COLO668 (cell line): ENCODE results near the gene KRT17.
"Not testable (repeated sequence)": the region's sequence is repeated elsewhere in the genome, so short reads cannot be mapped to it uniquely, and the experiment has no call there.

ENCODE experiments used
- DNase-seq: peaks from one replicate; lab custom pipeline; 2025; ENCODE audit not compliant: unreplicated experiment; lab: John Stamatoyannopoulos, UW

The KRT17 gene

DNA sequence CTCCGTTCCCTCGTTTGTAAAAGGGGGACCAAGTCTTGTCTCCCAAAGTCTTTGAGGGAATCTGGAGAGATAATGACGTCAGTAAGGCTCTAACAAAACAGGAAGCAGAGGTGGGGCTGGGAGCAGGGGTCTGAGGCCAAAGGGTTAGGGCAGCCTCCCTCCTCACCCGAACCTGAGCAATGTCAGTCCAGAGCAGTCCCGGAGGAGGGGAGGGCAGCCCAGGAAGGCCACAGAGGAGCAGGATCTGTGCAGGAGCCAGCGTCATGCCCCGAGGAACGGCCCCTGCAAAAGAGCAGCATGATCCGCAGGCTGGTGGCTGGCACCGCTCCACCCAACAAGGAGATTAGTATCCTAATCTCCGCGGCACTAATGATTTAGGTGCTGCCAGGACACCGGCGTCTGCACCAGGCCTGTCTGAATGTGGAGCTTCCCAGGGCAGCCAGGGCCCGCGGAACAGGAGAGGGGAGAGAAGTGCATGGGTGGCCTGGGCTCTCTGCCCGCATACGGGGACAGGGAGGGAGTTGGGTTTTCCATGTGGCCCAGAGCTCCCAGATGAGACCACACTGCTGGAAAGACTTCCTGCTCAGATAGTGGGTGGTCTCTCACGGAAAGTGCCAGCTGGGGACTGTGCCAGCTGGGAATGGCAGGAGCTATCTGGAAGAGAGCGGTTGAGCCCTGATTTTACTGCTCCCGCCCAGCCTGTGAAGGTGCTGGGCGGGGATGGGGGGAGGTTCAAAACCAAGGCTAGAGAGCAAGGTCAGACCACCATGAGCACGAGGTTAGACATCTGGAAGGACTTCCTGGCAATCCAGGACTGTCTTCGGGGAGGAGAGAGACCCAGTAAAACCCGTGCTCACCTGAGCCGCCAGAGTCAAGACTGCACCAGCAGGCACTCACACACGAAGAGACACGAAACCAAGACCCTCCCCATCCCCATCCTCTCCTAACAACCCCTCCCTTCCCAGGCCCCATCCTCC is 11.0 kb upstream of the KRT17 start:
- no peak for DNase-seq

DNA sequence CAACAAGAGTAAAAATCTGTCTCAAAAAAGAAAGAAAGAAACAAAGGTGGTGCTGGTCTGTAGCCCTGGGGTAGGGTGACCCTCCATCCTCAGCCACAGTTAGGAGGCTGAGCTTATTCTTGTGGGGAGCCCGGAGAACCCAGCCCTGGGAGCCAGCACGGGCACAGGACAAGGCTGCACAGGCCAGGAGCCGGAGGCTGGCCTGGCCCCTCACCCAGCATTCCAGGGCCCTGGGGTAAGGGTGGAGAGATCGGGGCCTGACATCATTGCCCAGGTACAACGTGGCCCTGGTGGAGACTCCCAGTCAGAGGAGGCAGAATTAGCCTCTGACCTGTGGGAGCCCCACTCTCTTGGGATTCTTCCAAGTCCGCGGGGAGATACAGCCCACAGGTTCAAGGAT is 10.3 kb upstream of the KRT17 start:
- DNase-seq: no peak

DNA sequence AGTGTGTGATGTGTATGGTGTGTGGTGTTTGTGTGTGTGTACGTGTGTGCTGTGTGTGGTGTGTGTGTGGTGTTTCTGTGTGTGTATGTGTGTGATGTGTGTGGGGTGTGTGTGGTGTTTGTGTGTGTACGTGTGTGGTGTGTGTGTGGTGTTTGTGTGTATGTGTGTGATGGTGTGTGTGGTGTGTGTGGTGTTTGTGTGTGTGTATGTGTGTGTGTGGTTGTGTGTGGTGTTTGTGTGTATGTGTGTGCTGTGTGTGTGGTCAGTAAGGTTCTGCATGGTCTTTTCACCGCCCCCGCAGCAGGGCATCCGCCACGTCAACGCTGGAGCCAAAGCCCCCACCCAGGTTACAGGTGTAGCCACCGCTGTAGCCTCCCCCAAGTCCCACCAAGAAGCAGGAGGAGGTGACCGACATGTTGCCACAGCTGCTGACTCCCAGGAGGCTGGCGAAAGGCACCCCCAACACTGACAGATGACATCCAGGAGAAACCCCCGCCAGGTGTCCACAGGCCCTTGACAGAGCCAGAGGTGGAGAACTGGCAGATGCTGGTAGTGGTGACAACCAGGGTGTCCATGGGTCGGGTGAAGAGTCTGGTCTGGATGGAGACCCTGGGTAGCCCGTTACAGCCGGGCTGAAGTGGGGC is 9.3 kb upstream of the KRT17 start:
- peak; percentile 22 for DNase-seq

DNA sequence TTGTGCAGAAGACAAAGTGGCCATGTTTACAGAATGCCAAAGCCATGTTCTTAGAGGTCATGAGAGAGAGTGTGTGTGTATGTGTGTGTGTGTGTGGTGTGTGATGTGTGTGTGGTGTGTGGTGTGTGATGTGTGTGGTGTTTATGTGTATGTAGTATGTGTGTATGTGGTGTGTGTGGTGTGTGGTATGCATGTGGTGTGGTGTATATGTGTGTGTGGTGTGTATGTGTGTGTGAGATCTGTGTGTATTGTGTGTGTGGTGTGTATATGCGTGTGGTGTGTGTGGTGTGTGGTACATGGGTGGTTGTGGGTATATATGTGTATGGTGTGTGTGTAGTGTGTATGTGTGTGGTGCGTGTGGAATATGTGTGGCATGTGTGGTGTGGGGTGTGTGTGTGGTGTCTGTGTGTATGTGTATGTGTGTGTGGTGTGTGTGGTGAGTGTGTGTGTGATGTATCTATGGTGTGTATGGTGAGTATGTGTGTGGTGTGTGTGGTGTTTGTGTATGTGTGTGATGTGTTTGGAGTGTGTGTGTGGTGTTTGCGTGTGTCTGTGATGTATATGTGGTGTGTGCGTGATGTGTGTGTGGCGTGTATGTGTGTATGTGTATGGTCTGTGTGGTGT is 8.2 kb upstream of the KRT17 start:
- no peak for DNase-seq

DNA sequence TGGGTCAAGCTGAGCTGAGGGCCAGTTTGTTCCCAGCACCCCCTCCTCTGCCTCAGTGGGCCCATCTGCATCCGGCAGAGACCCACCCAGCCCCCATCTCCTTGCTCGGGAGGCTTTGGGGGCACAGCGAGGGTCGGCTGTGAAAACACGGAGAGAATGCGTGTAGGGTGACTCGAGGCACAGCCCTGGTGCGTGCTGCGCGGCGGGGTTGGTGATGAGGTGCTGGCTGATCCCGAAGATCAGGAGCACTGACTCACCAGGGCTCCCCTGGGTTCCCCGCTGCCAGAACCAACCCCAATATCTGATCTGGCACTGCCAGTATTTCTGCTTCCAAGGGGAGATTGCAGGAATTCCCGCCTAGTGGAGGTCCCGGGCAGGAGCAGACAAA is 7.5 kb upstream of the KRT17 start:
- DNase-seq: no peak

DNA sequence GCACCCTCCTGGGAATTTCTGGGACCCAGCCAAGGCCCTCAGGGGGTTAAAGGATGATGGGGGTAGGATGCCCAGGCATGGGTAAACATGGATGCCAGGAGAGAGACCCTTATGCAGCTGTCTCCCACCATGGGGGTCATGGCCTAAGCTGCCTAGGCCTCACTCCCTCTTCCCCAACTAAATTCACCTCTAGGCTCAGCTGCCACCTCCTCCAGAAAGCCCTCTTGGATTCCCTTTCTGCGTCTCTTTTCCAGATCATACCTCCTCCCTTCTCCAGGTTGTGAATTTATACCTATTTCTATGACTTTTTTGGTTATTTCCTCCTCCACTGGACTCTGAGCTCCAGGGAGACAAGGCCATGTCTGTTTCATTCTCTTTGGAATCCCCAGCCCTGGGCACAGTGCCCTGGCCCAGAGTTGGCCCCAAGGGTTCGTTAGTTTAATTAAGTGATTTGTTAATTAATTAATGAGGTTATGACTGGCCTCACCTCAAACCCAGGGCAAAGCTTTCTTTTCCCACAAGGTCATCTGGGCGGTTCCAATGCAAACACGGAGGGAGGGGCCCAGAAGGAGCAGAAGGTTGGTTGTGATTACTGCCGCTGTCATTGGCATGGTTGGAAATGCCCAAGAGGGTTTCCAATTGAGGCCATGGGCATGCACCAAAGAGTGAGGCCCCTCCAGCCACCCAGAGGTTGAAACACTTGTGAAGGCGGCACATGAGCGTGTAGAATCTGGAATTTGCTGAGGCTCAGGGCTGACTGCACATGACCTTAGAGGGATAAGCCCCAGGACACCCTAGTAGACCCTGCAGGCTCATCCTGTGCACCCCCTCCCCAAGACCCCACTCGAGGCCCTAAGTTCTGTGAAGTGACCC is 6.9 kb upstream of the KRT17 start:
- no peak for DNase-seq

DNA sequence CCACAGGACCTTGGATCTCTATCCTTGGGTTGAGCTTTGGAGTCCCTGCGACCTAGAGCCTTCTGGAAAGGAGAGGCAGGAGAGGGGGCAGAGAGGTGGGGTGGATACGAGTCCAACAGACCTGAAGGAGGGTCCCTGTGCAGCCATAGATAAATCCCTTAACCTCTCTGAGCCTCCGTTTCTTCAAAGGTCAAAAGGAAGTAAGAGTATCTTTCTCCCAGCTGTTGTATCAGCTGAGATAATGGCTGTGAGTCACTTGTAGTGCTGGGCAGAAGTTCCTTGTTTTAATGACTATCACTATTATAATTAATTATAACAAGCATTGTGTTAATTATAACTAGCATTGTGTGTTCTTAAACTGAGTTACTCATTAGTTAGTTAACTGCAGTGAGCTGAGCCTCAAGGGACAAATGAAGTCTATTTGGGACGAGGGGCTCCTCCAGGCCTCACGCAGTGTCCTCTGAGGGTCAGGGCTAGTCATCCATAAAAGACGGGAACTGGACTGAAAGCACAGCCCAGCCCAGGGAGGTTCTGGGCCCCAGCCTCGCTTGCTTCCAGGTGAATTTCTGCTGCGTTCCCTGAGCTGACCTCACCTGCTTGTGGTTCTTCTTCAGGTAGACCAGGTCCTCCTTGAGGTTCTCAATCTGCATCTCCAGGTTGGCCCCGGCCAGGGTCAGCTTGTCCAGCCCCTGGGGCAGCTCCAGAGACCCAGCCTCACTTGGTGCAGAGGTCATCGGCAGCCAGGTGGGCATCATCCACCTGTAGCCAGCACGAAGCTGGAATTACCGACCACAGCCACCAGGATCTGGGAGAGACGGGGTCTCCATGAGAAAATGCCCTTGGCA is 5.7 kb upstream of the KRT17 start:
- no peak for DNase-seq

DNA sequence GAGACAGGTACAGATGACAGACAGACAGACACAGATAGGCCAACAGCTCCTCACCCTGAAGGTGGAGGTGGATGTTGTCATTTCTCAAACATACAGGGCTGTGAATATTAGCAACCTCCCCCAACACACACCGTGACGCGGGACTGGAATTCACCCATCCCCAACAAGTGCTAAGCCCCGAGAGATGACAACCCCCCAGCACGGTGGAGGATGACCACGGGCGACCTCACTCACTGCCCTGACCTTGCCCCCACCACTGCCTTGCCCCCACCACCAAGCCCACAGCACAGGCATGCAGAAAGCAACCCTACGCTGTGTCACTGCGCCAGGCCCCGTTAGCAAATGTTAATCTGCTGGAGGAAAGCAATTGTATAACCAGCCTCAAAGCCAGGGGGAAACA is 4.9 kb upstream of the KRT17 start:
- no peak for DNase-seq

DNA sequence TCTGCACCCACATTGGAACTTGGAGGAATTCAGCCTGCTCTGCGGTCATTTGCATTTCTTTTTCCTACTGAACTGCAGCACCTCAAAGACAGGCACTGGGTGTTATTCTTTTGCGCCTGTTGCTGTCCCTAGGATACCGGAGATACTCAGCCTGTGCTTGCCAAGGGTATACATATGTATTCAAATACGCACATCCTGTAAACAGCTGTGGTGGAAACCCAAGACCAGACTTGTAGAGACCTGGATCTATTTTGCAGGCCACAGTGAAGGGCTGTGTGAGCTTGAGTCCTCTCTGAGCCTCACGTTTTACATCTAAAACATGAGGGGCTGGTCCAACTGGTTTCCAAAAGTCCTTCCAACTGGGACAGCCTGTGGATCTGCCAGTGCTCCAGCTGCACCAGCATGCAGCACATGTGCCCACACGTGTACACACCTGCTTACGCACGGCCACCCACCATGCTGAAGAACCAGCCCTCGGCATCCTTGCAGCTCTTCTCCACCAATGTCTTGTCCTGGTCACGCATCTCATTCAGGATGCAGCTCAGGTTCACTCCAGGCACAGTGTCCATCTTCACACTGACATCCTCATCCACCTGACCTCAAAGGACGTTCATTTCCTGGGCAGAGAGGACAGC is 4.4 kb upstream of the KRT17 start:
- DNase-seq: not testable (repeated sequence)

DNA sequence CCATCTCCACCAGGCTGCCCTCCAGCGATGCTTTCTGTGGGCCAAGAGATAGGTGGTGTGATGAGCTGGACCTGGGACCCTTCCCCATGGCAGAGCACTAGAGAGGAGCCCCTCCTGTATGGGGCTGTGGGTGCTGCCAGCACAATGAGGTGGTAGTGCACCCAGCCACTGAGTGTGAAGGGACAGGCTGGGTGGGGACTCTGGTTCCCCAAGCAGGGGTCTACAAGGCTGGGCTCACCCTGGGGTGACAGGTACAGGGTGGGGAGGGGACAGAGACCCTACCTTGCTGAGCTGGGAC is 3.6 kb upstream of the KRT17 start:
- DNase-seq: not testable (repeated sequence)

DNA sequence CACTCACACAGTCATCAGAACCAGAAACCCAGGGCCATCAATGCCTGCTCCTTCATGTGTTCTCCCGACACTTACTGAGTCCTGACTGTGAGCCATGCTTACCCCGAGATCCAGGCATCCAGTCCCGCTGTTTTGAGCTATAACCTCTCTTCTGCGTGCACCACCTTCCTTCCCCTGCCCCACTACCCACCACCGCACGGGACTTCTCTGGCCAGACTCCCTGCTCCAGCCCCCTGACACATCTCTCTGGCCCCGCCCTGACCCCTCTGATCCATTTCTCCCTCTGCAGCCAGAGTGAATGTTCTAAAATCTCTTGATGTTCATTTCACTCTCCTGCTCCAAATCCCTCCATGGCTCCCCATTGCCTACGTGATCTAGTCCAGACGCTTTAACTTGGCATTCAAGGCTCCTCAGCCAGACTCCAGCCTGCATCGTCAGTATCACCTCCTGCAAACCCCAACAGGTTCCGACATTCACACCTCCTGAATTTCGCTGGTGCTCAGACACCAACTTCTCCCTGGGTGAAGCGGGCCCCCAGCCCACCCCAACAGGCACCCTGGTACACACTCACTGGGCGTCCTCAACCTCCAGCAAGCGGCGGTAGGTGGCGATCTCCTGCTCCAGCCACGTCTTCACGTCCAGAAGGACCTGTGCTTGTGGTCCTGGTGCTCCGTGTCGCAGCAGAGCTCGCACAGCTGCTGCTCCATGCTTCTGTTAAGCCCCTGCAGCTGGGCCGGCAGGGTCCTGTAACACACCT is 3.1 kb upstream of the KRT17 start:
- no peak for DNase-seq

DNA sequence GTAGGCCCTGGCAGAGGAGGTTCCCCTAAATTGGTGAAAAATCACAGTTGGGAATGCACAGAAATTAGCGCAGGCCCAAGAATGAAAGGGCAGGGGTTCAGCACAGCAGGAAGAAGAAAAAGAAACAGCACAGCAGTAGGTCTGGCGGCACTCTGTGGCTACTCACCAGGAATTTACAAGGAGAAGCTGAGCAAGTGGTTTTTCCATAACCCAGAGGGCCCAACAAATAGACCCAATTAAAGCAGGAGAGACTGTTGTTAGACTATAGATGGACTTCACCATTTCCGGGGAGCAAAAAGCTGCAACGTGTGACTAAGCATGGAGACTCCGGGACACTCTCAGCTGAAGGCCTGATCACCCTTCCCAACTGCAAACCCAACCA is 2.5 kb upstream of the KRT17 start:
- DNase-seq: not testable (repeated sequence)

DNA sequence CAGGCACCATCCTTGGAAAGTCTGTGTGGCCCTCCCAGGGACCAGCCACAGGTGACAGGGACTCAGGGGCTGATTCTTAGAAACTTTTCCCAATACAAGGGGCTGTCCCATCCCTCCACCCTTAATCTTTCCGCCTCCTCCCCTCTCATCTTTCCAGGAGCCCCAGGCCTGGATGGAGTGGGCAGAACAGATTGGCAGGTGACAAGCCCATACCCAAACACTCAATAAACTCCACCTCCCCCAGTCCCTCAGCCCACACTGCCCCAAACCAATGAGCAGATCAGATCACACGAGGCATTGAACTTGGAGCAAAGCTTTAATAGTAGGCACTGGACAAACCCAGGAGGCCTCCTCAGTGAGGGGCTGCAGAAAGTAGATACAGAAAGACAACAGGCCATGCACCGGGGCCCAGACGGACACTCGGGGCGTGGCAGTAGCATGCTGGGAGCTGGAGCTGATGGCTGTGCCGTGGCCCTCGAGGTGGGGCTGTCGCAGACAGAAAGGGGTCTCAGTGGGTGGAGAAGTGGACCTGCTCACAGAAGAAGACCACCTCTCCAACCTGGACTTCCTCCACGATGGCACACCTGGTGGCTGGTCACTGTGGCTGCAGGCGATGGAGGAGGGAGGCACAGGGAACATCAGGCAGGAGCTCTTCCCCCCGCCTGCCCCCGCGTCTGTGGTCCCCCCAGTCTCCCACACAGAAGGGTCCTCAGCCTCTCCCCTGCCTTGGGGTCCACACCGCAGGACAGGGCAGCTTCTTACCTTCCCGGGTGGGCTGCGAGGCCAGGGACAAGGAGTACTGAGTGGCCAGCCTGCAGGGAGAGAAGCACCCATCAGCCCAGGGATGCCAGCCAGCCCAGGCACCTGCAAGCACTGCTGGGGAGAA is 1.9 kb upstream of the KRT17 start:
- not testable (repeated sequence) for DNase-seq

DNA sequence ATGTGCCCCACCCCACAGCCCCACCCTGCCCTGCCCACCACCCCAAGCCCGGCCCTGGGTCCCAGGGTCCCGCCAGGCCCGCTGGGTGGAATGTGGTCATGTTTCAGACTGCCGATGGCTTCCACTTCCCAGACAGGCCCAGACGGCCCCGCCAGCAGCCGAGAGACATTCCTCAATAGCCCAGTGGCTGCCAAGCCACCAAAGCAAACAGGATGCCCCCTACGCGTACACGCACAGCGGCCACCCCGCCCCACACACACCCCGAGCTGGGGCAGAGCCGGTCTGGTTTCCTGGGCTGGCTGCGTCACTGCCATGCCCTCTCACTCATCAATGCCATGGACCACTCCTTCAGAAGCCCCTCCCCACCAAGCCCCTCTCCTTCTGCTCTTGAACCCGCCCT is 1.2 kb upstream of the KRT17 start:
- no peak for DNase-seq

DNA sequence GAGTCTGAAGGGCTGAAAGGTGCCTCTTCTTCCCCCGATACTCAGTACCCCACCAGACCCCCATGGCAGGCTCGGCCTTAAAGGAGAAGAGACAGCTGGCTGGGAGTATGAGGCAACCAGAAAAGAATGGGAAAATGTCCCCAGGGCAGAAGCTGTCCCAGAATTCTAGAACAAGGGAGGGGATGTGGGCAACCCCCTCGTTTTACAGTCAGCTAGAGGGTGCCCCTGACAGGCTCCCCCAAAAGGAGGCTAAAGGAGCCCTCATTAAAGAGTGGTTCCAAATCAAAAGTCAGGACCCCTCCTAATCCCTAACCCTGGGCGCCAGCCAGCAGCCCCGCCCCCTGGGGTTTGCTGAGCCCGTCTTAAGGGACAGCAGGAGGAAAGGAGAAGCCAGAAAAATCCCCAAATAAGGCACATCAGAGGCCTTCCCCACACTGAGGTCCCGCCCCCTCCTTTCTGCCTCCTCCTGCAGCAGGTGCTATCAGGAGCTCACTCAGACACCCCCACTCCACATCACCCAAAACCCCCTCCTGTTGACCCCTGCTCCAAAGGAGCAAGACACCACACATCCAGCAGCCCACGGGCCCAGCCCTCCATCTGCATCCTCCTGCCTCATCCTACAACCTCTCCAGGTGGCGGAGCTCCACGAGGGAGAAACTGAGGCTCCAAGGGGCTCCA is 1.1 kb downstream of the KRT17 start:
- not testable (repeated sequence) for DNase-seq

DNA sequence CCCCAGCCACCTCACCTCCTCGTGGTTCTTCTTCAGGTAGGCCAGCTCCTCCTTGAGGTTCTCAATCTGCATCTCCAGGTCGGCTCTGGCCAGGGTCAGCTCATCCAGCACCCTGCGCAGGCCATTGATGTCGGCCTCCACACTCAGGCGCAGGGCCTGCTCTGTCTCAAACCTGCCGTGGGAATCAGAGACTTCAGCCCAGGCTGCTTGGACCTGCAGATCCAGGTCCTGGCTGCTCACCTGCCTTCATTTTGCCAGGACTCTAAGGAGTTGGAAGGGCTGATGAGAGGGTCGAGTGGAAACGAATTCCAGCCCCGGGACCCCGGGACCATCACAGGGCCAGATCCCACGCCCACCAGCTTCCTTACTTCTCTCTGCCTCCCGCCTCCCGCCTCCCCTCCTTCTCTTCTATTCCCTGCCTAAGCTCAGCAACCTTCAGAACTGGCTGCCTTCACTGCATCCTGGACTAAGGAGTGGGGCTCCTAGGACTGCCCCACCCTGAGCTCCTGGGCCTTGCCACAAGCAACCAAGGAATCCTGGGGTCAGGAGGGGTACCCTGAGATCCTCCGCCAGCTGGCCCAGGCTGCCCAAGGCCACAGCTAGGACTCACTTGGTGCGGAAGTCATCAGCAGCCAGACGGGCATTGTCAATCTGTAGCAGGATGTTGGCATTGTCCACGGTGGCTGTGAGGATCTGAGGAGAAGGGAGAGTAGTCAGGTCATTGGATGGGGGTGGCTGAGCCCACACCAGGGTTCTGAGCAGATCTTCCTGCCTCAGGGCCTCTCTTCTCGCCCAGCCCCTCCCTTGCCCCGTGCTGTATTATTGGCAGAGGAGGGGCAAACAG is 1.8 kb downstream of the KRT17 start:
- not testable (repeated sequence) for DNase-seq

DNA sequence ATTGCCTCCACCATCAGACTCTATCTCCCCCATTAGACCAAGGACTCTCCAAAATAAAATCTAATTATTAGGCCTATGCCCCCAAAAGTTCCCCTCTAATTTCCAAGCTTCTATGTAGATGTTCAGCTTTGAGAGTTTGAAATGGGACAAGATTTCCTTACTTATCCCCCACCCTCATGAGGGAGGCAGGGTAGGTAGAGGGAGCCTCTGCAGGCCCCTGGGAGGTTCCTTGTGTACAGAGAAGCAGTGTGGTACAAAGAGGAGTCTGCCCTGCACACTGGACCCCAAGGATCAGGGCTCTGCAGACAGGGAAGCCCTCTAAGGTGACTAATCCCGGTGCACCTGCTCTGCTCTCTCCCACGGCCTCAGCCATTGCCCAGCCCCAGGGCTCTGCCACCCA is 2.5 kb downstream of the KRT17 start:
- DNase-seq: no peak
